HL-60/S4 treated with phorbol 12-myristate 13-acetate at 8.2 ng/mL for 4 days and 3 days (cell line): Measurements from ENCODE around the gene PDZD2.
"Not testable (repeated sequence)": the region's sequence is repeated elsewhere in the genome, so short reads cannot be mapped to it uniquely, and the experiment has no call there.

Experiments used
- in situ Hi-C: fragments of 300-500 bp; cut with MboI; formaldehyde crosslinking; loops from 2 replicates; pipeline ENCODE4 v1.15.0; 2022; ENCODE audit warnings: low sequenced_read_pairs

Gene PDZD2

DNA sequence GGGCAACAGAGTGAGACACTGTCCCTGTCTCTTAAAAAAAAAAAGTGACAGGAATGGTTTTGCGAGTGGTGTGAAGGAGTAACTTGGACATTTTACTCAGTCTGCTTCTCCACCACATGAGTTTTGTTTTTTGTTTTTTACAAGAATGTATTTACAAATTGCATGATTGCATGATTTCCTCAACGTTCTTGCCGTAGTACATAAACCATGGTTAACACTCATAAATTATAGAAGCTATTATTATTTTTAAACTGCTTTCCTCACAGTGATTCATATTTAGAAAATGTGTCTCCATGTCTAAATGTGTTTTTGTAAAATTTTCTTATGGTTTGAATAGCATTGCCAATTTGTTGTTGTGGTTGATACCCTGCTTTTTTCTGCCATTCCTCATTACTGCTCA lies 315.2 kb downstream of the PDZD2 start:
- in situ Hi-C loops = no loop called here

DNA sequence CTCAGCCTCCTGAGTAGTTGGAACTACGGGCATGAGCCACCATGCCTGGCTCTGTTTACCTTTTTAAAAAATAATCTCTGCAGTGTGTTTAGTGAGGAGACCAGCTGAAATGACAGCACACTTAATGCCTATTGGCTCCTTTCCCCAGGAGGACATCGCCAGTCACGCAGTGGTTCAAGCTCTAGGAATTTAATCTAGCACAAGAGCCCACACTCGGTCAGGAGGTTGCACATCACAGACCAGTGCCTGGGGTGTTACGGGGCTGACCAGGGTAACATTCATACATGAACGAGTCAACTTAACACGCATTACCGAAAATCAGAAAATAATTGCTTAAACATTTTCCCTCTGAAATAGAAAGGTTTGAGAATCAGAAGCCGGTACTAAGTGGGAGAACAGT lies 318.2 kb downstream of the PDZD2 start:
- in situ Hi-C loops = no loop called here

DNA sequence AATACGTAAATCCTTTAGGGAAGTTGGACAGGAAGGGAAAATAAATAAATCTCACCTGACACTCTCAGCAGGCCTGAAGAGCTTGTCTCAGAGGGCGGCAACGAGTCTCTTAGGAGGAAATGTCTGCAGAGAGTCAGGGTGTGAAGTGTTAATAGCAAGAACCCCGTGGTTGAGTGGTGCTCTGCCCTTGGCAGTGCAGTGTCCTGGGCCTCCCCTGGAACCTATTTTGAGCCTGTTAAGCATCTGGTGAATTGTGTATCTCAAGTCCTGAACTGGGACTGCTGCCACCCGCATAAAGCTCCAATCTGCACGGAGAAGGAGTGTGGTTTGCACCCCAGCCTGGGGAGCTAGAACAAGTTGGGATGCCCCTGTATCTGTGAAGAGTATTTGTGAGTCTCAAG lies 323.4 kb downstream of the PDZD2 start:
- in situ Hi-C loops = no loop called here

DNA sequence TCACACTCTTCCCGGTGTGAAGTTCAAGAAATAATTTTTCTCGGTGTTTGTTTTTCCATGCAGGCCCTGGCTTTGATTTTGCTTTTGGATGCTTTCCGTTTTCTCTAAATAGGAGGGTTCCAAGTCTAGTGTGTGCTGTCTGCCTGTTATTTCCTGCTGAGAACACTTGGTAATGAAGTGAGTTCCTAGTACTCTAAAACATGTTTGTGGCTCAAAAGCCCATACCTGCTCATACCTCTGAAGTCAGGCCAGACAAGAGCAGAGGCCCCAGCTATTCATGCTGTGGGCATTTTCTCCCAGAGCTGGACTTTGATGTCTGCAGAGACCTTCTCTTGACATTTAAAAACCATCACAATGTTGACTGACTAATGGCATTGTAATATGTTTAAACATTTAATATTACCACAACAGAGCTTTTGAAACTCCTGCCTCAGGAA lies 324.0 kb downstream of the PDZD2 start:
- in situ Hi-C loops = no loop called here

DNA sequence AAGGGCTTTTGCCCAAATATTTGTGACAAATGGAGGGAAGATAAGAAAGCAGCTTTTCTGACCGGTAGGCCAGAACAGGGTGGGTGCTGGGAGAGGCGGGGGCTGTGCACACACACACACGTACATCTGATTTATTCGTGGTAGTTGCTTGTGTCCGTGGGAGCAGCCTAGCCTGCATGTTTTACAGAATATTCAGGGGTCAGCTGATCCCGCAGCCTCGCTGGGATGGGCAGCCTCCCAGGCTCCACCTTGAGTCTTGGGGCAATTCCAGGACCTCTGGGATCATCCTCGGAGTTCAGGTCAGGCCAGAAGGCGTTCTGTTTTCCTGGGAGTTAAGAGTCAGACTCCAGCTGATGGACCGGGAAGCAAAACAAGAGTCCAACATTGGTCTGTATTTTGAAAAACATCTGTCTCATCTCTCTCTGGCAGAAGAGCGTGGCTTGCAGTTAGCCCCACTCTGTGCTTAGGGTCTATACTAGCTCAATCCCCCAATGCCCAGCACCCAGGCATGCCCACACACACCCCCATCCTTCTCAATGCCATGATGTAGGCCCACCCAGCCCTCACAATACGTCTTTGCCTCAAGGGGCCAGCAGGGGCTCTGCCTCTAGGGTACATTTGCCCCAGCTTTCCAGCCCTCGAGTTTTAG lies 324.6 kb downstream of the PDZD2 start:
- in situ Hi-C loops = no loop called here

DNA sequence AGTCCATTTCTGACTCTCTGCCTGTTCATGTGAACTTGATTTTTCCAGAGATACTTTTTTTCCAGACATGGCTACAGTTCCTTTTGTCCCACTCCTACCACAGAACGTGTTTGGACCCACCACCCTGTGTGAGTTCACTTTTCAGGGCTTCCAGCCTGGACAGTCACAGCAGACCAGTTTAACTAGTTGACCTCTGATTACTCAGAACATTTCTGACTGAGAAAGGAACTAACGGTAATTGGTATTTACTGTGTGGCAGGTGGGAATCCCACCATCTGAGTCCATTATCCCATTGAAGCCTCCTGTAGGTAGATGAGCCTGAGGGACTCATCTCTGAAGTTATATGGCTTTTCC lies 325.1 kb downstream of the PDZD2 start:
- in situ Hi-C loops = no loop called here

DNA sequence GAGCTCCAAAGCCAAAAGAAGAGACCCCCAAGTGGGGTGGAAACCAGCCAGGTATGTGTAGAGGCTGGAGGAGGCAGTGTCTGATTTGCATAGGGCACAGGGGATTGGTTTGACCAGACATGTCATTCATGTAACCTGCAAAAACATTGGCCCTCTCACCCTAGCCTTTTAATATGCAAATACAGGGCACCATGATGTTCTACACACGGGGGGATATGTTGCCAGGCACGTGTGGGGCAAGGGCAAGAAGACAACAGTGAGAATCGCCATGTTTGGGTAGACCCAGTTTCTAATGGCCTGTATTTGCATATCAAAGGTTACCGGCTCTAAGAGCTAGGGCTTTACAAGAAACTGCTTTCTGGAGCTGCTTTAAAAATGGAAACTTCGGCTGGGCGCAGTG lies 326.3 kb downstream of the PDZD2 start:
- in situ Hi-C loops = no loop called here

DNA sequence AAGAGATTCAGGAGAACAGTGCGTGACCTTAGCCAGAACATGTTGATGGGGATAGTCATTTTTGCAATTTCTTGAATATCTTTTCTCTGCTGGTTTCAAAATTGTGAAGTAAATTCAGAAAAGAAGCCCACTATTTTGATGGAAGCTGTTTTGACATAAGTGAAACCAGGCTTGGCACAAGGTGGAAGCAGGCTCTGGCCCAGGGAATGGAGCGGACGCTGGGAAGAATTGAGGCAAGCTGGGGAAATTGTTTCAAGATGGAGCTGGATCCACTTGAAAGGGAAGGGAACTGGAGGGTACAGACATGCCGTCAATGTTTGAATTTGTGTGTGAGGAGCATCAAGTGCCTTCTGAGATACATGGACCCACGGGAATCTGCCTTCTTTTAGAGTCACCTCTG lies 328.0 kb downstream of the PDZD2 start:
- in situ Hi-C loops = no loop called here

DNA sequence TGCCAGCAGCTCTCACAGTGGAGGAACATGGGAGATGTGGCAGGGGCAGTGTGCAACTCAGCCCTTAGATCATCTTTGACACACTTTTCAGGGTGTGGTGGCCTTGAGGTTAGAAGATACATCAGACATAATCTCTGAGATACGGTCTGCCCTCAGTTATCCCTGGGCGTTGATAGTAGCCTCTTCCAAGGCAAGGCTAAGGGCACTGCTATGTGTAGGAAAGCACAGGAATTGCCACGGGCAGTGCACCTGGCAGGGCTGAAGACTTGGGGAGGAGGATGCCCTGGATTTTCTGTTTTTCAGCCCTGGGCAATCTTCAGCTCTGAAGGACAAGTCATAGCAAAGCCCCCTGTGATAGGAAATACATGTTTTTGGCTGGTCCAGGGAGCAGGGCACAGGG lies 328.5 kb downstream of the PDZD2 start:
- in situ Hi-C loops = no loop called here

DNA sequence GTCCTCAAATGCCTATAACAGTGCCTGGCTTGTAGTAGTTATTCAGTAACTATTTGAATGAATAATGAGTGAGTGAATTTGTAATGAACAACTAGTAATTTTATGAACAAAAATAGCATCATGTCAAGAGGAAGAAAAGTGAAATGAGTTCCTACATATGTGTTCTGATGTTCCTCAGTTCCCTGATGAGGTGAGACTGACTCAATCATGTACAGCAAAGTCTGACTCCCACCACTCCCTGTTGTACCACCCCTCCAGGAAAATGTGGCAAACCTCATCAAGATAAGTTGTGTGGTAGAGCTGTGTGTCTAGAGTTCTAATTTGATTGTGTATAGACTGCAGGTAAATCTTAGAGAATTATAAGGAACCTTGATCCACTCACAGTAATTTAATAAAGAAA lies 333.6 kb downstream of the PDZD2 start:
- in situ Hi-C loops = no loop called here

DNA sequence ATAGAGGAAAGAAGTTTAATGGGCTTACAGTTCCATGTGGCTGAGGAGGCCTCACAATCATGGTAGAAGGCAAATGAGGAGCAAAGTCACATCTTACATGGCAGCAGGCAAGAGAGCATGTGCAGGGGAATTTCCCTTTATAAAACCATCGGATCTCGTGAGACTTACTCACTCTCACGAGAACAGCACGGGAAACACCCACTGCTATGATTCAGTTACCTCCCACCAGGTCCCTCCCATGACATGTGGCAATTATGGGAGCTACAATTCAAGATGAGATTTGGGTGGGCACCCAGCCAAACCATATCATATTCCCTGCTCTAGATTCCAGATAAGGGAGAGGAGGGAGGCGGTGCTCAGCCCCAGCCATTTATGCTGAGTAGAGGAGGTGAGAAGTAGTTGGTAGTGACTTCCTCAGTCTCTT lies 336.3 kb downstream of the PDZD2 start:
- in situ Hi-C loops = not testable (repeated sequence)

DNA sequence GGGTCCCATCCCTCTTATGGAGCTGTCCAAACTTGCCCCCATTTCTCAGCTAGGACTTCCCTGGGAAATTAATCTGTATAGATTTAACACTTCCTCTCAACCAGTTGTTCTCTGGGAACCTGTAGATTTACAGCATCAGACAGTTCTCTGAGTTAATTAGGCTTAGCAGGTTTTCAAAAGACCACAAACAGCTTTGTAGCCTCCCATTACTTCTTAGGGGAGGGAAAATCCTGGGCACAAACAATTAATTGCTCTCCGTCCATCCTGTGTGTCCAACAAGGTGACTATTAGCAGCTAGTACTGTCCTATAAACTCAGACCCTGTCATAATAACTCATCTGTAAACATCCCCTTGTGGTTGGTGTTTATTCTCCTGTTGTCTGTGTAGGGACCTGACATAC lies 337.2 kb downstream of the PDZD2 start:
- in situ Hi-C loops = no loop called here

DNA sequence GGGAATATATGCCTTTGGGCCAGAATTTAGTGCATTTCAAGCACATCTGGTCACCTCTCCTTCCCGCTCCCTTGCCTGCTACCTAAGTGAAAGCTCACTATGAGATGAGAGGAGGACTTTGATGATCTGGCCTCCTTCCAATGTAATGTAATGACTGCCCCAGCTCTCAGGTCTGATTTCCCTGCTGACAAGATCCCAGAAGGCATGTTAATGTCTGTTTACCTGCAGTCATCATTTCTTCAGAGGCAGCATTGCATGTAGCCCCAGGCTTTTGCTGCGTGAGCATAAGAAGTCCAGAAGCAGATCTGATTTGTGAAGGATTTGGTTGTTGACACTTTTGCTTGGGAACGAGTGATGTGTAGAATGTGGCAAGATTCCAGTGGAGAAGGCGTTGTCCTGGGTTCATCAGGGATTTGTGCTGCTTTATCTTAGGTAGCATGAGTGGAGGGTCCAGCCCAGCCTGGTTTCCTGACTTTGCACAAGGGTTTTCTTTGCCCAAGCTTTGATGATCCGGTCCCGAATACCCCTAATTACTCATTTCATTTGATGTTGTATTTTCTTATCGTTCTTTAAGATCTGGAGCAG lies 342.5 kb downstream of the PDZD2 start:
- in situ Hi-C loops = no loop called here

DNA sequence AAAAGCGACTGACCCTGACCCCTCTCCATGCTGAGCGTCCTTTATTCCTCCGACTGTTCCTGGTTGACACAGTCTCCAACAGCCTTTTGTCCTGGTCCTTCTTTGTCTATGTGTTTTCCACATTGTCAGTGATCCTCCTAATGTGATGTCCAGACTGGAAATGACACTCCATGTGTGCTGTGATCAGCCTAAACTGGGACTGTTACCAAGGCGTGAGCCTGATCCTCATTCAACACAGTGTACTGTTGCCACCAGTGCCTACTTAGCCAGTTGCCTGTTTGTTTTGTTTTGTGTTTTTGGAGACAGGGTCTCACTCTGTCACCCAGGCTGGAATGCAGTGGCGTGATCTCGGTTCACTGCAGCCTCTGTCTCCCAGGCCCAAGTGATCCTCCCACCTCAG lies 343.1 kb downstream of the PDZD2 start:
- in situ Hi-C loops = no loop called here

DNA sequence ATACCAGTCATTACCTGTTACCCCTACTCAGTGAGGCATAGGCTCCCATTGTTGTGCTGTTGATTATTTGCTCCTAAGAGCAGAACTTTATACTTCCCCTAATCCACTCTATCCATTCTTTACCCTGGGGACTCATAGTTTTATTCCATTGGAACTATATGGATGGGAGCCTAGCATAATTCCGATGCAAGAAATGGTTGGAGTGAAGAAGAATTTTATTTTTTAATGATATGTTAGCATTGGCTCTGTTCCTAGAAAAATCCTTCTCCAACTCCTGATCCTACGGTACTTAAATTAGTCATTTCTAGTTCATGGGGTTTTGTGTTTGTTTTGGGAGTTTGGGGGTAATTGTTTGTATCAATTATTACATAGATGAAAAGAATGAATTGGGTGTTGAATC lies 343.7 kb downstream of the PDZD2 start:
- in situ Hi-C loops = no loop called here

DNA sequence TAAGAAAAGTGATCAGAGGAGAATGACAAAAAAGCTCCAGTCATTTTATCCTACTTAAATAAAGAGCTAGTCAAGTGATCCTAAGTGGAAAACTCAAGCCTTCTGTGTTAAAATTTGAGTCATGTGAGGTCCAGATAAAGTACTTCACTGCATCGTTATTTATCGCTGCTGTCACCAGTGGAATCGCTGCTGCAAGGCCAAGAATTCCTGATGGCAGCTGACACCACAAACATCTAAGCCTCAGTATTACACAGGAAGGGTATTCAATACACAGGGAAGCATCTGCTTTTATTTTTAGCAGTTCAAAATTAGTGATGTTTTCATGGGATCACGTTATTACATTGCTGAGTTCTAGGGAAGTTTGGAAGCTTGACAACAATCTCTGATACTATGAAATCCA lies 344.9 kb downstream of the PDZD2 start:
- in situ Hi-C loops = no loop called here

DNA sequence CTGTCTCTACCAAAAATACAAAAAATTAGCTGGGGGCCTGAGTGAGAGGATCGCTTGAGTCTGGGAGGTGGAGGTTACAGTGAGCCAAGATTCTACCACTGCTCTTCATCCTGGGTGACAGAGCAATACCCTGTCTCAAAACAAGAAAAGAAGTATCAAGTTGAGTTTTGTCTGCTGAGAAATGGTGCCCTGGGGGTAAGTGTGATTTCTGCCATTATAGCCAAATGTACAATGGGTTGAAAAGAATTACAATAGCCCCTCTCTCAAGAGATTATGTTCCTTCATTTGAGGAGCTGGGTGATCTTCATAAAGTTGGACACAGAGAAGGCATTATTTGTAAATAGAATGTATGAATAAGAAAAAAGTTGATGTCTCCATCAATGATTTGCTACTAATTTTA lies 345.8 kb downstream of the PDZD2 start:
- in situ Hi-C loops = no loop called here

DNA sequence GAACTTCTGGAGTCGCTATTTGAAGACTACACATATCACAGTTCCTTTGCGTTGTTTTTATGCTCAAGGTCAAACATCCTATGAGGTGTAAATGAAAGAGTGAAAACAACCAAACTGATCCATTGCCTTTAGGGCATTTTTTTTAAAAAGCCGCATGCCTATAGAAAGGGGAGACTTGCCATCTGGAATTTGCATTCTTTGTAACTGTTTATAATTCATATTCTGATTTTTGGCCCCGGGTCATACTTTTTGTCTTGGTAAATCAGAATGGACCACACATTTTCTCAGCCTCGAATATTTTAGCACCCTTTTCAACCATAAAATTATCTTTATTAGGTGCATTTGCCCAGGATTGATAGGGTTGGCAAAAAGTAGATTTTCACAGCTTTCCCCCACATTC lies 347.2 kb downstream of the PDZD2 start:
- in situ Hi-C loops = no loop called here

DNA sequence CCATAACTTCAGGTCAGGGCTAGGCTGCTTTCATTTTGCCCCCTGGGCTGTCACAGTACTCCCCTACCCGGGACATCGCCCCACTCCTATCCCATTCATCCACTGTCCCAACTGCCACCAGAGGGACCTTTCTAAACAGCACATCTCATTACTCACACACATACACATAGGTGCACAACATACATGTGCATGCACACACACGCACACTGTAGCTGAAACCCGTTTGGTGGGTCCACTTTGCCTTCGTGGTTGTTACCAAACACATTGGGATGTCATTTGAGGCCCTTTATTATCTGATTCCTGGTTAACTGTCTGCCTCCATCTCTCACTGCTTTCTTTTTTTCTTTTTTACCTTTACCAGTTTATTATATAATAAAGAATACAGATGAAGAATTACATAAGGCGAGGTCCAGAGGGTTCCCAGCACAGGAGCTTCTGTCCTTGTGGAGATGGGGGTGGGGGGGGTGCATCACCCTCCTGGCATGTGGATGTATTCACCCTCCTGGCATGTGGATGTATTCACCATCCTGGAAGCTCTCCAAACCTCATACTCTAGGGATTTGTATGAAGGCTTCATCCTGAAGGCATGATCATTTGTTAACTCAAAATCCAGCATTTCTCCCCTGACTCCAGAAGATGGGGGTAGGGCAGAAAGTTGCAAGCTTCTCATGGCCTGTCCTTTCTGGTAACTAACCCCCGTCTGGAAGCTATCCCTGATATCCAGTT lies 349.2 kb downstream of the PDZD2 start:
- in situ Hi-C loops = no loop called here

DNA sequence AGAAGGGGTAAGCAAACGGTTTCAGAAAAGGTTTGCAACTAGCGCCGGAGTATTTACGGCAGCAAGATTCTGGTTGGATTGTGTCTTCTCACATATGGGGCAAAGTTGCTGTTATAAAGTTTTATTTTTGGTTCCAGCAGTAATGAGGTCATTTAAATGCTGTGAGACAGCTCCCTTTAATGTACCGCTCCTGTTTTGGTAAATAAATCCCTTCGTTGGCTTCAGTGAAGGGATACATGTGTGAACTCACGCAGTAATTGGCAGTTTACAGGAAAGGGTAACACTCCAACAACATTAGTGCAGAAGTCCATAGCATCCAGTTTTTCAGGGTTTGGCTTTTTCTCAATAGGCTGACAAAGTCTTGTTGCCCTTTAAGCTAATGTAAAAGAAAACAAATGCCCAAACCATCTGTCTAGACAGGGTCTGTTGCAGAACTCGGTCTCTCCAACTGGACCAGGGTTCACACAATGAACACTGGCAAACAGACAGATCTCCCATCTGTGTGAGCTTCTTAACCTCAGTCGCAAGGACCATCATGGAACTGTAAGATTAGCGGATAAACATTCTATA lies 351.2 kb downstream of the PDZD2 start:
- in situ Hi-C loops = no loop called here

DNA sequence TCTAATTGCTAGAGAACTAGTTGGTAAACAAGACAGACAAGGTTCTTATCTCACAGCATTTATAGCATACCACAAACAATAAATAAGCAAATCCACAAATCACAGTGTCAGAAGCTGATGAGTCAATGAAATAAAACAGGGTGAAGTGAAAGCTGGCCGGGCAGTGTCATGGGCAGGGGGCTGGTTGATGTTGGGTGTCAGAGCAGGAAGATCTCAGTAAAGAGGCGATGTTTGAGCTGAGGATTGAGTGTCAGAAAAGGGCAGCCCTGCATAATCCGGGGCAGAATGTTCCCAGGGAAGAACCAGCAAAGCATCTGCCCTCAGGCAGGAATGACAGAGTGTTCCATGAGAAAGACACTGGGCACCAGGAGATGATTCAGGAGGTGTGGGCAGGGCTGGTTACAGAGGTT lies 351.8 kb downstream of the PDZD2 start:
- in situ Hi-C loops = no loop called here

DNA sequence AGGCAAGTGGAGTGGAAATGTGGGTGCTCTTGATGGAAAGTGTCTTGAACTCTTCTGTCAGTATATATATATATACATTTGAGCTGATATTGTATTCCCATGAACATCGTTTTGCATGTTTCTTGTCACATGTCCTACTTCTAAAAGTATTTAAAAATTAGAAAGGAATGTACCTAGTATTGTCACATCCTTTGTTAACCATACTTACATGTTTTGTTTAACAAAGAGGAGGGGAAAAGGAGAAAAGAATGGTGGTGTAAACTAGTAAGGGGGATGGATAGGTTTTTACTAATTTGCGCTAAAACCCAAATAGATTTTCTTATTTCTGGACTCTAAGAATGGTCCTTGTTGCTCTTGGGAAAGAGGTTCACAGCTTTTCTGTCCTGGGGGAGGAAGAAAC lies 353.4 kb downstream of the PDZD2 start:
- in situ Hi-C loops = no loop called here
